H1 (cell line): ENCODE results near the gene U2SURP. TPM values are rescaled to one million over a fixed set of nuclear protein-coding genes. Genes with fewer than 3 reads are reported as not detected.

Experiments
- CTCF ChIA-PET: fragments of 300-600 bp; sonication (Branson Sonifier 250); formaldehyde crosslinking; loops from one replicate; lab custom pipeline; 2021; ENCODE audit not compliant: partially characterized antibody; lab: Charles Lee
- POLR2A ChIA-PET: fragments of 300-600 bp; sonication (Branson Sonifier 250); formaldehyde crosslinking; loops from one replicate; lab custom pipeline; 2021; ENCODE audit warnings: inconsistent platforms; ENCODE audit not compliant: partially characterized antibody; lab: Charles Lee
- DNase-seq, 2 experiments: peaks; one replicate each; pipeline versions ENCODE4 v3.0.0 to v3.0.0-alpha.2; 2010 to 2022; ENCODE audit warnings: low spot score in 2 of 2, low read depth in 1 of 2, mixed read lengths in 1 of 2
- FAIRE-seq: peaks from 2 replicates; lab custom pipeline; 2011; peaks lifted over from hg19 to GRCh38; lab: Jason Lieb, UNC
- H2AFZ ChIP-seq: 2 replicates; pipeline ENCODE4 v1.8.1; 2012; ENCODE audit warnings: low read length, inconsistent platforms
- H2AK5ac ChIP-seq: 2 replicates; pipeline ENCODE4 v1.6.1; 2013; ENCODE audit warnings: low read depth, low read length
- H2BK120ac ChIP-seq: replicated peaks from 2 replicates; pipeline ENCODE3; 2013; ENCODE audit warnings: low read depth, low read length, inconsistent platforms
- H2BK12ac ChIP-seq: 2 replicates; pipeline ENCODE4 v1.6.1; 2013; ENCODE audit warnings: low read depth, low read length
- H2BK15ac ChIP-seq: 2 replicates; pipeline ENCODE4 v1.6.1; 2013; ENCODE audit warnings: low read length
- H2BK20ac ChIP-seq: 2 replicates; pipeline ENCODE4 v1.6.1; 2013; ENCODE audit warnings: low read length
- H2BK5ac ChIP-seq: 2 replicates; pipeline ENCODE4 v1.6.1; 2013; ENCODE audit warnings: low read depth, low read length
- H3K14ac ChIP-seq: 2 replicates; pipeline ENCODE4 v1.6.1; 2013; ENCODE audit warnings: inconsistent platforms; ENCODE audit not compliant: insufficient read length
- H3K18ac ChIP-seq: 2 replicates; pipeline ENCODE4 v1.6.1; 2013; ENCODE audit warnings: low read length; ENCODE audit errors: extremely low read depth
- H3K23ac ChIP-seq: 2 replicates; pipeline ENCODE4 v1.6.1; 2013; ENCODE audit warnings: inconsistent platforms; ENCODE audit not compliant: insufficient read length
- H3K23me2 ChIP-seq: 2 replicates; pipeline ENCODE4 v1.6.1; 2013; ENCODE audit warnings: low read depth, low read length
- H3K27ac ChIP-seq: 2 replicates; pipeline ENCODE4 v1.6.1; 2011; ENCODE audit warnings: low read depth, low read length, inconsistent platforms
- H3K27me3 ChIP-seq, 4 experiments: replicated peaks in 1 of 4; 1 replicate in 1 of 4; 2 replicates in 3 of 4; pipeline versions ENCODE4 v1.6.1 to v1.8.1; 2011 to 2013; ENCODE audit warnings: low read length in 3 of 4, mild to moderate bottlenecking in 3 of 4, inconsistent platforms in 2 of 4, mixed read lengths in 2 of 4, moderate library complexity in 1 of 4; ENCODE audit not compliant: control insufficient read depth in 3 of 4, insufficient read depth in 3 of 4; ENCODE audit errors: extremely low read depth in 1 of 4
- H3K36me3 ChIP-seq, 4 experiments: 2 replicates each; pipeline versions ENCODE4 v1.6.1 to v1.8.1; 2011 to 2013; ENCODE audit warnings: mild to moderate bottlenecking in 4 of 4, low read length in 3 of 4, moderate library complexity in 2 of 4, control low read depth in 1 of 4, inconsistent platforms in 1 of 4; ENCODE audit not compliant: insufficient read depth in 4 of 4, control insufficient read depth in 2 of 4
- H3K4ac ChIP-seq: replicated peaks from 2 replicates; pipeline ENCODE3; 2013; ENCODE audit warnings: low read length, low read depth, mixed read lengths, inconsistent platforms; ENCODE audit not compliant: insufficient read length
- H3K4me1 ChIP-seq, 4 experiments: replicated peaks in 1 of 4; 1 replicate in 1 of 4; 2 replicates in 3 of 4; pipeline versions ENCODE4 v1.6.1 to v1.8.1; 2011 to 2013; ENCODE audit warnings: low read length in 3 of 4, inconsistent platforms in 2 of 4, mixed read lengths in 1 of 4; ENCODE audit not compliant: insufficient read depth in 4 of 4, control insufficient read depth in 3 of 4
- H3K4me2 ChIP-seq, 2 experiments: 2 replicates each; pipeline versions ENCODE4 v1.6.1 to v1.8.1; 2011 to 2013; ENCODE audit warnings: low read depth in 2 of 2, low read length in 2 of 2, control low read depth in 1 of 2, inconsistent platforms in 1 of 2, mild to moderate bottlenecking in 1 of 2; ENCODE audit not compliant: insufficient read depth in 1 of 2
- H3K4me3 ChIP-seq, 4 experiments: fragments of 200-600, 300-600 bp in 1 of 4; sonication (generic), shearing (Covaris generic), sonication (Bioruptor Twin) in 1 of 4; 2 replicates each; pipeline versions ENCODE4 v1.5.1 to v1.8.1; 2011 to 2016; ENCODE audit warnings: low read length in 4 of 4, low read depth in 3 of 4, control low read depth in 2 of 4, inconsistent platforms in 2 of 4, mild to moderate bottlenecking in 2 of 4, mixed read lengths in 1 of 4, moderate library complexity in 1 of 4; ENCODE audit not compliant: insufficient read depth in 2 of 4; ENCODE audit errors: extremely low read depth in 1 of 4
- H3K56ac ChIP-seq: replicated peaks from 2 replicates; pipeline ENCODE3; 2013; ENCODE audit warnings: low read depth, mild to moderate bottlenecking, mixed read lengths, low read length, inconsistent platforms; ENCODE audit not compliant: insufficient read length
- H3K79me1 ChIP-seq: 2 replicates; pipeline ENCODE4 v1.6.1; 2013; ENCODE audit warnings: low read depth, low read length, control low read depth
- H3K79me2 ChIP-seq, 2 experiments: 2 replicates each; pipeline versions ENCODE4 v1.6.1 to v1.8.1; 2012 to 2013; ENCODE audit warnings: low read length in 2 of 2, mild to moderate bottlenecking in 2 of 2, inconsistent platforms in 1 of 2; ENCODE audit not compliant: insufficient read depth in 2 of 2, control insufficient read depth in 1 of 2
- H3K9ac ChIP-seq, 4 experiments: replicated peaks in 1 of 4; 1 replicate in 1 of 4; 2 replicates in 3 of 4; pipeline versions ENCODE4 v1.6.1 to v1.8.1; 2011 to 2013; ENCODE audit warnings: low read depth in 3 of 4, low read length in 3 of 4, control low read depth in 2 of 4, mild to moderate bottlenecking in 2 of 4, moderate library complexity in 2 of 4, inconsistent platforms in 1 of 4; ENCODE audit errors: extremely low read depth in 1 of 4
- H3K9me3 ChIP-seq, 2 experiments: 2 replicates each; pipeline versions ENCODE4 v1.6.1 to v1.8.1; 2012 to 2013; ENCODE audit warnings: mild to moderate bottlenecking in 2 of 2, moderate library complexity in 2 of 2, control low read depth in 1 of 2, inconsistent platforms in 1 of 2, low read depth in 1 of 2, low read length in 1 of 2, mixed read lengths in 1 of 2; ENCODE audit not compliant: insufficient read depth in 2 of 2
- H4K20me1 ChIP-seq, 2 experiments: replicated peaks in 1 of 2; 2 replicates each; pipeline versions ENCODE3 to v1.8.1; 2011 to 2013; ENCODE audit warnings: inconsistent platforms in 2 of 2, low read length in 2 of 2, mild to moderate bottlenecking in 1 of 2; ENCODE audit not compliant: insufficient read depth in 2 of 2, control insufficient read depth in 1 of 2
- H4K5ac ChIP-seq: 2 replicates; pipeline ENCODE4 v1.6.1; 2013; ENCODE audit warnings: low read length, low read depth, mixed read lengths, inconsistent platforms; ENCODE audit not compliant: insufficient read length
- H4K8ac ChIP-seq: 2 replicates; pipeline ENCODE4 v1.8.0; 2013; ENCODE audit warnings: mild to moderate bottlenecking, moderate library complexity, low read length, inconsistent platforms; ENCODE audit not compliant: insufficient read depth; ENCODE audit errors: extremely low read depth
- H4K91ac ChIP-seq: replicated peaks from 2 replicates; pipeline ENCODE3; 2013; ENCODE audit warnings: low read length, mixed read lengths, inconsistent platforms; ENCODE audit not compliant: insufficient read length
- CEBPB ChIP-seq: IDR thresholded peaks from 2 replicates; pipeline ENCODE4 v1.6.1; 2012; ENCODE audit warnings: low read depth, low read length
- CREB1 ChIP-seq: IDR thresholded peaks from 2 replicates; pipeline ENCODE4 v1.6.1; 2012; ENCODE audit warnings: inconsistent platforms
- FOSL1 ChIP-seq: IDR thresholded peaks from 2 replicates; pipeline ENCODE4 v1.6.1; 2011; ENCODE audit warnings: mild to moderate bottlenecking, low read depth, low read length, moderate library complexity; ENCODE audit not compliant: insufficient read depth
- HDAC2 ChIP-seq, 2 experiments: fragments of 300-600 bp in 1 of 2; sonication (generic) in 1 of 2; IDR thresholded peaks; 2 replicates each; pipeline ENCODE4 v1.6.1; 2011 to 2012; ENCODE audit warnings: low read depth in 2 of 2, low read length in 2 of 2, mild to moderate bottlenecking in 2 of 2, moderate library complexity in 2 of 2, borderline replicate concordance in 1 of 2, inconsistent platforms in 1 of 2
- SIRT6 ChIP-seq: IDR thresholded peaks from one replicate; pipeline ENCODE4 v1.7.1; 2012; ENCODE audit warnings: low read length, inconsistent platforms
- SP4 ChIP-seq: IDR thresholded peaks from 2 replicates; pipeline ENCODE4 v1.6.1; 2012; ENCODE audit warnings: low read length, inconsistent platforms
- WGBS, 2 experiments: shearing (Covaris generic) in 1 of 2; methylation state at CpG; one replicate each; pipeline versions ENCODE4 v1.1.6 to v1.1.7; 2013 to 2015; ENCODE audit warnings: low lambda C conversion rate in 2 of 2, mixed read lengths in 2 of 2, inconsistent platforms in 1 of 2, low coverage in 1 of 2, missing lambda C conversion rate in 1 of 2; ENCODE audit not compliant: insufficient replicate concordance in 2 of 2, insufficient coverage in 1 of 2, insufficient read length in 1 of 2; ENCODE audit errors: extremely low coverage in 1 of 2, missing lambda C conversion rate in 1 of 2; 5-methylcytosine and 5-hydroxymethylcytosine counted together
- polyA plus RNA-seq, 7 experiments: library from polyadenylated mRNA; depleted of rRNA in 3 of 7; stranded (reverse) in 5 of 7; unstranded in 2 of 7; fragments of >200 nt in 5 of 7; fragments of 200-250 nt in 2 of 7; gene quantifications; 1 replicate in 5 of 7; 2 replicates in 1 of 7; 4 replicates in 1 of 7; pipeline versions ENCODE4 v1.2.1 to v1.2.3, GENCODE V29; 2011 to 2013; ENCODE audit warnings: missing spikeins in 2 of 7, mixed read lengths in 2 of 7
- total RNA-seq: library from RNA; stranded (reverse); fragmentation: NEBNext Ultra II Directional; extraction: Animal tissue kit (Norgen Biotek cat#: 25700); gene quantifications from 2 replicates; pipeline ENCODE4 v1.2.1, GENCODE V29; 2021
- TF ChIP-seq, protein P1 (sequence below): IDR thresholded peaks from 2 replicates; pipeline ENCODE4 v1.6.1; 2012; ENCODE audit warnings: inconsistent platforms

U2SURP gene
- total and polyA plus RNA-seq, 2 of the 8 experiments (the other 6 are each of a cell fraction or from before 2014, with no cell fraction given), result 22.2 to 167 TPM

DNA sequence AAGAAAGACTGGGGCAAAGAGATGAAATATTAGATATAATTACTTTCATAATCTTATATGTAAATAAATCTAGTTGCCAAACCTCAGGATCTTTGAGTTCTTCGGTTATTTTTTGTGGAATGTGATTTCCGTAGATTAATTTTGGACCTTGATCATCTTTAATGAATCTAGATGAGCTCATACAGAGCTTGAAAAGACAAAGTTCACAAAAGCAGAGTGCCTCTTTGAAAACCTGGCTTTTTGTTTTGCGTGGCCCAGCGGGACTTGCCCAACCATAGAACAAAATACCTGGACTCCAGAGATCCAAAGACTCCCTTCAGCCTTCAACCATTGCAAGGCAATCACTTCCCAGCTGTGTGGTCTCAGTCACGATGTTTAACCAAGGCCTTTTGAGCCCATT lies 63.4 kb downstream of the U2SURP start:
- no peak overlapping the region for H4K5ac ChIP-seq
- H2BK12ac ChIP-seq, result no peak overlapping the region
- 86% methylated on average over 5 of the region's 5 CpGs; no CpG with 5 or more reads in 1 of the 2 experiments for WGBS, 2 experiments
- H3K14ac ChIP-seq, result no peak overlapping the region
- ChIA-PET POLR2A (interaction anchor here (1.0 to 1.5 kb wide), 3 partner anchors 8 to 64 kb away, joined by 3 to 5 read pairs (median 3); partner anchors contain the start of gene U2SURP), CTCF (interaction anchor here (1.3 to 1.4 kb wide), 2 partner anchors 9 to 24 kb away, joined by 3 to 4 read pairs; no protein-coding TSS in a partner anchor)
- peaks cover 0 to 6% (median 3%) of the 10 kb centered on the region in 4 experiments; a peak in 2 of 7 replicates for H3K4me1 ChIP-seq
- H3K9me3 ChIP-seq, result no peaks in the 10 kb centered on the region
- no peak overlapping the region for H2BK120ac ChIP-seq
- H3K9ac ChIP-seq, result no peak overlapping the region
- peaks cover 0 to 3% (median 0%) of the 10 kb centered on the region in 4 experiments; a peak in 2 of 8 replicates for H3K36me3 ChIP-seq
- no peak overlapping the region for H4K91ac ChIP-seq
- H2AK5ac ChIP-seq, result no peak overlapping the region
- TF ChIP-seq CREB1, result no peak
- no peak for TF ChIP-seq FOSL1
- TF ChIP-seq, protein P1, sequence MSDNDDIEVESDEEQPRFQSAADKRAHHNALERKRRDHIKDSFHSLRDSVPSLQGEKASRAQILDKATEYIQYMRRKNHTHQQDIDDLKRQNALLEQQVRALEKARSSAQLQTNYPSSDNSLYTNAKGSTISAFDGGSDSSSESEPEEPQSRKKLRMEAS, result no peak
- no peak for TF ChIP-seq SIRT6
- no peak for TF ChIP-seq SP4
- no peak for TF ChIP-seq CEBPB
- TF ChIP-seq HDAC2 (IDR thresholded peaks at IDR 0.05; ENCODE audit: borderline replicate concordance in 1 of 2, low read depth in 2 of 2, low read length in 2 of 2), result no peak
- no peak overlapping the region for H4K8ac ChIP-seq
- H3K27ac ChIP-seq, result no peak overlapping the region
- no peak overlapping the region for H3K56ac ChIP-seq
- H3K4ac ChIP-seq, result no peak overlapping the region
- no peaks in the 10 kb centered on the region for H4K20me1 ChIP-seq
- H3K4me3 ChIP-seq, result no peak overlapping the region
- H2BK20ac ChIP-seq, result no peak overlapping the region
- H2BK5ac ChIP-seq, result no peak overlapping the region
- no peaks in the 10 kb centered on the region for H3K79me2 ChIP-seq
- H2BK15ac ChIP-seq, result no peak overlapping the region
- H3K23me2 ChIP-seq, result no peaks in the 10 kb centered on the region; the same call in 1 of the 2 replicates
- peaks cover 0 to 1% (median 0%) of the 10 kb centered on the region in 4 experiments; a peak in 1 of 7 replicates for H3K27me3 ChIP-seq
- H3K79me1 ChIP-seq, result no peaks in the 10 kb centered on the region
- DNase-seq (no peak), FAIRE-seq (no peak)
- no peak overlapping the region for H2AFZ ChIP-seq
- H3K23ac ChIP-seq, result no peak overlapping the region
- H3K18ac ChIP-seq, result no peak overlapping the region
- H3K4me2 ChIP-seq, result no peak overlapping the region
